ENCODE results near the gene PSME2.

PSME2 gene

GRCh38 chr14:24139272-24139934 is 7.0 kb downstream of the PSME2 start:
- no peak overlapping the region for H3K4me3 ChIP-seq
- peak overlapping the region; percentile 22 to 91 for H3K27ac ChIP-seq
- H3K9me3 ChIP-seq = no peaks in the 10 kb centered on the region
- TF ChIP-seq CTCF (IDR thresholded peaks at IDR 0.05) = no peak
- peaks cover 7 to 49% (median 36%) of the 10 kb centered on the region in 4 donors for H3K4me1 ChIP-seq
- H3K36me3 ChIP-seq = peaks cover 12 to 24% (median 24%) of the 10 kb centered on the region in 3 donors
- DNase-seq = no peak
- intact Hi-C loops (cut with DNase I; ENCODE audit: low total_unique reads) = no loop called here
- no peaks in the 10 kb centered on the region for H3K27me3 ChIP-seq

- TF ChIP-seq CTCF (IDR thresholded peaks at IDR 0.05) = no peak
- H3K27ac ChIP-seq = no peak overlapping the region
- H3K9me3 ChIP-seq = no peaks in the 10 kb centered on the region
- intact Hi-C loops (cut with DNase I; ENCODE audit: low total_unique reads) = no loop called here
- H3K4me1 ChIP-seq = peaks cover 7 to 49% (median 36%) of the 10 kb centered on the region in 4 donors
- H3K4me3 ChIP-seq = no peak overlapping the region
- no peak for DNase-seq
- H3K36me3 ChIP-seq = peaks cover 12 to 24% (median 24%) of the 10 kb centered on the region in 3 donors
- H3K27me3 ChIP-seq = no peaks in the 10 kb centered on the region
These were observed 7.8 kb downstream of the PSME2 start for GRCh38 chr14:24138396-24139271.

- peak overlapping the region in 1 of 2 donors; percentile 86 for H3K27ac ChIP-seq
- H3K4me1 ChIP-seq = peaks cover 7 to 49% (median 36%) of the 10 kb centered on the region in 4 donors
- intact Hi-C loops (cut with DNase I; ENCODE audit: low total_unique reads) = no loop called here
- DNase-seq = no peak
- no peak for TF ChIP-seq CTCF (IDR thresholded peaks at IDR 0.05)
- H3K4me3 ChIP-seq = no peak overlapping the region
- H3K27me3 ChIP-seq = no peaks in the 10 kb centered on the region
- H3K9me3 ChIP-seq = no peaks in the 10 kb centered on the region
- H3K36me3 ChIP-seq = peaks cover 12 to 24% (median 24%) of the 10 kb centered on the region in 3 donors
These were observed 8.6 kb downstream of the PSME2 start for GRCh38 chr14:24137529-24138395.

- Histone ChIP-seq H3K27me3 (no peaks in the 10 kb centered on the region), H3K4me1 (peaks cover 5 to 43% (median 31%) of the 10 kb centered on the region in 4 donors), H3K4me3 (peak overlapping the region; percentile 87 to 98), H3K36me3 (peaks cover 12 to 24% (median 24%) of the 10 kb centered on the region in 3 donors), H3K9me3 (no peaks in the 10 kb centered on the region), H3K27ac (peak overlapping the region; percentile 86 to 94)
- DNase-seq = no peak
- intact Hi-C loops (cut with DNase I; ENCODE audit: low total_unique reads) = no loop called here
- TF ChIP-seq CTCF (IDR thresholded peaks at IDR 0.05) = no peak
These were observed 9.5 kb downstream of the PSME2 start for GRCh38 chr14:24136684-24137528.
